Mesenchymal stem cell (in vitro differentiated cells and primary cell): Measurements from ENCODE around the gene MYLIP.

ENCODE experiments used
- DNase-seq: peaks from one replicate; pipeline ENCODE4 v3.0.0-alpha.2; 2013
- H2AFZ ChIP-seq: one replicate; pipeline ENCODE4 v1.6.1; 2013; ENCODE audit warnings: low read depth, mild to moderate bottlenecking, control low read depth, inconsistent platforms, low read length, moderate library complexity
- H2AK5ac ChIP-seq: 2 replicates; pipeline ENCODE4 v1.6.1; 2013; ENCODE audit warnings: low read length, moderate library complexity, mild to moderate bottlenecking, inconsistent platforms; ENCODE audit not compliant: severe bottlenecking
- H2BK120ac ChIP-seq: one replicate; pipeline ENCODE4 v1.6.1; 2013; ENCODE audit warnings: low read depth, mild to moderate bottlenecking, inconsistent platforms, low read length, moderate library complexity
- H2BK12ac ChIP-seq, 2 experiments: one replicate each; pipeline ENCODE4 v1.6.1; 2013; ENCODE audit warnings: inconsistent platforms in 2 of 2, low read length in 2 of 2, mild to moderate bottlenecking in 2 of 2, moderate library complexity in 2 of 2, control low read depth in 1 of 2
- H2BK15ac ChIP-seq: one replicate; pipeline ENCODE4 v1.6.1; 2013; ENCODE audit warnings: mild to moderate bottlenecking, low read depth, inconsistent platforms; ENCODE audit not compliant: poor library complexity, severe bottlenecking
- H2BK5ac ChIP-seq: 2 replicates; pipeline ENCODE4 v1.6.1; 2013; ENCODE audit warnings: low read depth, mild to moderate bottlenecking, low read length, control low read depth, inconsistent platforms; ENCODE audit not compliant: poor library complexity, severe bottlenecking
- H3K14ac ChIP-seq, 2 experiments: one replicate each; pipeline ENCODE4 v1.6.1; 2013; ENCODE audit warnings: inconsistent platforms in 2 of 2, low read length in 2 of 2, control low read depth in 1 of 2, mild to moderate bottlenecking in 1 of 2, moderate library complexity in 1 of 2
- H3K18ac ChIP-seq, 2 experiments: one replicate each; pipeline ENCODE4 v1.6.1; 2013; ENCODE audit warnings: inconsistent platforms in 2 of 2, low read length in 2 of 2, control low read depth in 1 of 2, low read depth in 1 of 2, mild to moderate bottlenecking in 1 of 2
- H3K23ac ChIP-seq, 2 experiments: one replicate each; pipeline ENCODE4 v1.6.1; 2013; ENCODE audit warnings: inconsistent platforms in 2 of 2, low read length in 2 of 2, mild to moderate bottlenecking in 2 of 2, moderate library complexity in 2 of 2, control low read depth in 1 of 2
- H3K27ac ChIP-seq: 2 replicates; pipeline ENCODE4 v1.5.1; 2013; ENCODE audit warnings: mild to moderate bottlenecking, moderate library complexity, low read length, control low read depth, inconsistent platforms; ENCODE audit not compliant: poor library complexity, severe bottlenecking
- H3K27me3 ChIP-seq, 2 experiments: 2 replicates each; pipeline versions ENCODE4 v1.6.1 to v1.7.0; 2013; ENCODE audit warnings: low read length in 2 of 2, mild to moderate bottlenecking in 2 of 2, moderate library complexity in 2 of 2, control low read depth in 1 of 2, inconsistent platforms in 1 of 2; ENCODE audit not compliant: control insufficient read depth in 1 of 2, insufficient read depth in 1 of 2
- H3K36me3 ChIP-seq, 2 experiments: 2 replicates each; pipeline versions ENCODE4 v1.6.1 to v1.7.0; 2013; ENCODE audit warnings: low read length in 2 of 2, control low read depth in 1 of 2, inconsistent platforms in 1 of 2, low read depth in 1 of 2, mild to moderate bottlenecking in 1 of 2; ENCODE audit not compliant: insufficient read depth in 2 of 2, control insufficient read depth in 1 of 2
- H3K4ac ChIP-seq, 2 experiments: one replicate each; pipeline ENCODE4 v1.6.1; 2013; ENCODE audit warnings: inconsistent platforms in 2 of 2, low read length in 2 of 2, mild to moderate bottlenecking in 2 of 2, moderate library complexity in 2 of 2, control low read depth in 1 of 2, low read depth in 1 of 2
- H3K4me1 ChIP-seq: 2 replicates; pipeline ENCODE4 v1.6.1; 2013; ENCODE audit warnings: low read depth, low read length, control low read depth; ENCODE audit not compliant: control insufficient read depth, insufficient read depth
- H3K4me2 ChIP-seq: 2 replicates; pipeline ENCODE4 v1.6.1; 2013; ENCODE audit warnings: low read length, mild to moderate bottlenecking, inconsistent platforms; ENCODE audit not compliant: poor library complexity, severe bottlenecking
- H3K4me3 ChIP-seq, 2 experiments: 2 replicates each; pipeline versions ENCODE4 v1.5.1 to v1.7.0; 2013; ENCODE audit warnings: low read length in 2 of 2, mild to moderate bottlenecking in 2 of 2, control low read depth in 1 of 2, low read depth in 1 of 2; ENCODE audit not compliant: insufficient read depth in 1 of 2
- H3K79me1 ChIP-seq: replicated peaks from 2 replicates; pipeline ENCODE4 v1.6.1; 2013; ENCODE audit warnings: mild to moderate bottlenecking, control low read depth, low read length, inconsistent platforms; ENCODE audit not compliant: poor library complexity, severe bottlenecking
- H3K9ac ChIP-seq: 2 replicates; pipeline ENCODE4 v1.7.0; 2013; ENCODE audit warnings: mild to moderate bottlenecking, low read length, moderate library complexity
- H3K9me3 ChIP-seq: 2 replicates; pipeline ENCODE4 v1.7.0; 2013; ENCODE audit warnings: mild to moderate bottlenecking, low read length; ENCODE audit not compliant: control insufficient read depth
- H4K8ac ChIP-seq: one replicate; pipeline ENCODE4 v1.6.1; 2013; ENCODE audit warnings: inconsistent platforms, mild to moderate bottlenecking, low read length, moderate library complexity
- H4K91ac ChIP-seq: one replicate; pipeline ENCODE4 v1.6.1; 2013; ENCODE audit warnings: mild to moderate bottlenecking, low read length, inconsistent platforms
- WGBS: methylation state at CpG from one replicate; pipeline ENCODE4 v1.1.7; 2013; ENCODE audit warnings: mixed read lengths; 5-methylcytosine and 5-hydroxymethylcytosine counted together

Gene MYLIP

DNA sequence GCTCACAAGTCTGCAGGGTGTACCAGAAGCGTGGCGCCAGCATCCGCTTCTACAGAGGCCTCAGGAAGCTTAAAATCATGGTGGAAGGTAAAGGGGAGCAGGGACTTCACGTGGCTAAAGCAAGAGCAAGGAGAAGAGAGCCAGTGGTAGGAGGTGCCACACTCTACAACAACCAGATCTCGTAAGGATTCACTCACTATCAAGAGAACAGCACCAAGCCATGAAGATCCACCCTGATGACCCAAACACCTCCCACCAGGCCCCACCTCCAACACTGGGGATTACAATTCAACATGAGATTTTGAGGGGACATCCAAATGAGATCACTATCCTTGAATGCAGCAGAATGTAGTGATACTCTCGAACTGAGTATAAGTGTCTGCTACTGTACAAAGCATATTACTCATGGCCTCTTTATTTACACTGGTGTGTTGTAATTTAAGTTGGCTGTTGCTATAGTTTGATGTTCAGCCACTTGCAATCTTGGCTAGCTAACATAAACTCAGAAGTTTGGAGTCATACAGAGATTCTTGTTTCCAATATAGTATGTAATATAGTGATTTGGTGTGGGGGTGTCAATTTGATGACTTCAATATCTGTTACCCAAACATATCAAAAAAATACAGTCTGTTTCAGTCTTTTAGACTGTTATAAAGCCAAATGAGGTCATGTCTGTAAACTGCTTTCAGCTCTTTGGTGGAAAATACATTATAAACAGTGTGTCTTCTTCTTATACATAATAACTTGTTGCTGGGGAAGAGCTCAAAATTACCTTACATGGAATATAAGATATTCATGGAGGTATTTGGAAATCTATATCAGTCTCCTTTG lies 39.4 kb upstream of the MYLIP start:
- Histone ChIP-seq H3K23ac (no peak overlapping the region), H3K4me3 (no peak overlapping the region), H3K36me3 (no peaks in the 10 kb centered on the region), H3K4ac (peak overlapping the region in 1 of 2 experiments; percentile 5), H3K27me3 (peaks cover 4 to 8% of the 10 kb centered on the region in 2 experiments), H3K14ac (peak overlapping the region in 1 of 2 experiments; percentile 3), H2BK12ac (no peak overlapping the region), H2AFZ (no peak overlapping the region), H3K27ac (no peak overlapping the region), H4K91ac (no peak overlapping the region), H4K8ac (no peak overlapping the region), H2BK5ac (no peak overlapping the region), H3K9me3 (no peaks in the 10 kb centered on the region), H2AK5ac (no peak overlapping the region), H2BK120ac (no peak overlapping the region), H3K4me2 (no peak overlapping the region), H3K79me1 (no peaks in the 10 kb centered on the region), H3K9ac (no peak overlapping the region), H2BK15ac (no peak overlapping the region), H3K4me1 (no peaks in the 10 kb centered on the region), H3K18ac (peak overlapping the region in 1 of 2 experiments; percentile 65)
- peak; percentile 87 for DNase-seq
- 64% methylated on average over 6 of the region's 6 CpGs for WGBS

DNA sequence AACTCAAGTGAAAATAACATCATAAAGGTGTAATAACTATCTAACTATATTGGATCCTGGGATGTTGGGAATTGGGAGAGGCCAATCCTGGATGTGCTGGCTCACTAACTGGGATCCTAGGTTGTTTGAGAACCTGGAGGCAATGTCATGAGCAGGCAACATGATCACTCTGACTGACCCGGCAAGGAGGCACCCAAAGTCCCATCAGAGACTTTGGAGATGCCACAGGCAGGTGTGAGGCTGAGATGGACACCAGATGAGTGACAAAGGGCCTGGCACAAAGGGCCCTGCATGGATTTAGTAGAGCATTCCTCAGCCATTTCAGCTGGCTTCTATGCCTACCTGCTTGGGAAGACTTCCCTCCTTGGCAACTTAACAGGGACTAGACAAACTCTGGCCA lies 38.4 kb upstream of the MYLIP start:
- Histone ChIP-seq H3K9me3 (no peaks in the 10 kb centered on the region), H3K14ac (no peak overlapping the region), H2BK5ac (no peak overlapping the region), H4K8ac (no peak overlapping the region), H3K4me1 (no peaks in the 10 kb centered on the region), H2AFZ (no peak overlapping the region), H3K4me3 (no peak overlapping the region), H3K79me1 (no peaks in the 10 kb centered on the region), H2BK12ac (no peak overlapping the region), H2BK15ac (no peak overlapping the region), H4K91ac (no peak overlapping the region), H2AK5ac (no peak overlapping the region), H3K18ac (peak overlapping the region in 1 of 2 experiments; percentile 34), H3K4me2 (no peak overlapping the region), H3K27me3 (peaks cover 4 to 8% of the 10 kb centered on the region in 2 experiments), H3K9ac (no peak overlapping the region), H2BK120ac (no peak overlapping the region), H3K36me3 (no peaks in the 10 kb centered on the region), H3K4ac (no peak overlapping the region), H3K23ac (no peak overlapping the region), H3K27ac (no peak overlapping the region)
- WGBS, result 83% methylated on average over 1 of the region's 1 CpG
- no peak for DNase-seq

GRCh38 chr6:16090920-16091319 lies 38.0 kb upstream of the MYLIP start:
- no peak overlapping the region for H4K91ac ChIP-seq
- H2BK5ac ChIP-seq, result no peak overlapping the region
- H3K27me3 ChIP-seq, result peaks cover 4 to 8% of the 10 kb centered on the region in 2 experiments
- no peak overlapping the region for H3K18ac ChIP-seq
- WGBS, result 100% methylated on average over 1 of the region's 1 CpG
- H3K14ac ChIP-seq, result peak overlapping the region in 1 of 2 experiments; percentile 57
- H3K23ac ChIP-seq, result no peak overlapping the region
- H3K4me1 ChIP-seq, result no peaks in the 10 kb centered on the region
- no peak overlapping the region for H2AK5ac ChIP-seq
- H3K9ac ChIP-seq, result no peak overlapping the region
- no peak overlapping the region for H2AFZ ChIP-seq
- H3K4me2 ChIP-seq, result no peak overlapping the region
- DNase-seq, result no peak
- no peaks in the 10 kb centered on the region for H3K9me3 ChIP-seq
- no peak overlapping the region for H3K4ac ChIP-seq
- H3K27ac ChIP-seq, result no peak overlapping the region
- no peak overlapping the region for H2BK15ac ChIP-seq
- H3K79me1 ChIP-seq, result no peaks in the 10 kb centered on the region
- no peak overlapping the region for H2BK12ac ChIP-seq
- no peak overlapping the region for H3K4me3 ChIP-seq
- H2BK120ac ChIP-seq, result no peak overlapping the region
- no peaks in the 10 kb centered on the region for H3K36me3 ChIP-seq
- no peak overlapping the region for H4K8ac ChIP-seq

DNA sequence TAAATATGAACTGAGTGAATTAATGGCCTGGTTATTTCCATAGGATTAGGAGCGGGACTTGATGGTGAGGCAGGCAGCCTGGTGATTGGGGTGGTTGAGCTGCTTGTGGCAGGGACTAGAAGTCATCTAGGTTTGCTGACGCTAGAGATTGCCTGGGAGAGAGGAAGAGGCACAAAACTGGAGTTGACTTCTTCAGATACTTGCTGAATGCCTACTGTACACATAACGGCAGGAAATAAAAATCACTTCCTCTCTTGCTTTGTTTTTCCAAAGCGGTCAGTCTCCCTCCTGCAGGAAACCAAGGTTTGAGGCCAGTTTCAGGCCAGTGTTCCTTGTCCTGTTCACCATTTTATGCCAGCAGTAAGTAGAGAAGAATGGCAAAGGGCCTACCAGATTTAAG lies 36.7 kb upstream of the MYLIP start:
- DNase-seq, result no peak
- Histone ChIP-seq H2BK5ac (no peak overlapping the region), H3K4me3 (no peak overlapping the region), H3K9me3 (no peaks in the 10 kb centered on the region), H3K18ac (no peak overlapping the region), H3K23ac (no peak overlapping the region), H4K8ac (no peak overlapping the region), H3K79me1 (no peaks in the 10 kb centered on the region), H2BK12ac (no peak overlapping the region), H3K14ac (no peak overlapping the region), H2BK120ac (no peak overlapping the region), H2AFZ (no peak overlapping the region), H3K36me3 (no peaks in the 10 kb centered on the region), H3K4ac (no peak overlapping the region), H3K4me2 (no peak overlapping the region), H3K27me3 (peaks cover 1 to 8% of the 10 kb centered on the region in 2 experiments), H4K91ac (no peak overlapping the region), H3K9ac (no peak overlapping the region), H3K27ac (no peak overlapping the region), H3K4me1 (no peaks in the 10 kb centered on the region), H2AK5ac (no peak overlapping the region), H2BK15ac (no peak overlapping the region)
- 85% methylated on average over 4 of the region's 4 CpGs for WGBS
